Fibroblast of lung (primary cell): ENCODE data around the gene KCNMA1. TPM values are rescaled to one million over a fixed set of nuclear protein-coding genes. Genes with fewer than 3 reads are reported as not detected.

Experiments
- DNase-seq, 2 donors: peaks; one replicate each; pipeline versions ENCODE4 v3.0.0 to v3.0.0-alpha.2; 2010; ENCODE audit warnings: low read depth in 2 of 2
- H2AFZ ChIP-seq: 2 replicates; pipeline ENCODE4 v1.5.1; 2012; ENCODE audit warnings: low read length, control low read depth, inconsistent platforms
- H3K27ac ChIP-seq: 2 replicates; pipeline ENCODE4 v1.5.1; 2011; ENCODE audit warnings: low read length, control low read depth; ENCODE audit not compliant: insufficient read depth
- H3K27me3 ChIP-seq: 2 replicates; pipeline ENCODE4 v1.5.1; 2011; ENCODE audit warnings: mild to moderate bottlenecking, low read length; ENCODE audit not compliant: control insufficient read depth, insufficient read depth
- H3K36me3 ChIP-seq: 2 replicates; pipeline ENCODE4 v1.5.1; 2011; ENCODE audit warnings: low read length; ENCODE audit not compliant: control insufficient read depth, insufficient read depth
- H3K4me1 ChIP-seq: 2 replicates; pipeline ENCODE4 v1.5.1; 2011; ENCODE audit warnings: low read length; ENCODE audit not compliant: control insufficient read depth, insufficient read depth; ENCODE audit errors: extremely low read depth
- H3K4me2 ChIP-seq: 2 replicates; pipeline ENCODE4 v1.5.1; 2011; ENCODE audit warnings: low read length, control low read depth; ENCODE audit not compliant: insufficient read depth; ENCODE audit errors: extremely low read depth
- H3K4me3 ChIP-seq, 4 experiments: fragments of 200-600 bp in 1 of 4; sonication (generic) in 1 of 4; replicated peaks in 1 of 4; 2 replicates each; pipeline ENCODE4 v1.5.1; 2011 to 2016; ENCODE audit warnings: low read length in 4 of 4, low read depth in 3 of 4, mild to moderate bottlenecking in 3 of 4, control low read depth in 2 of 4, inconsistent platforms in 1 of 4, mixed read lengths in 1 of 4; ENCODE audit not compliant: insufficient read depth in 1 of 4; ENCODE audit errors: control extremely low read depth in 1 of 4
- H3K79me2 ChIP-seq: 2 replicates; pipeline ENCODE4 v1.5.1; 2012; ENCODE audit warnings: mild to moderate bottlenecking, low read length, inconsistent platforms; ENCODE audit not compliant: control insufficient read depth, insufficient read depth
- H3K9ac ChIP-seq: 2 replicates; pipeline ENCODE4 v1.5.1; 2011; ENCODE audit warnings: mild to moderate bottlenecking, low read length, control low read depth; ENCODE audit not compliant: insufficient read depth
- H3K9me3 ChIP-seq: 2 replicates; pipeline ENCODE4 v1.5.1; 2012; ENCODE audit warnings: low read depth, low read length; ENCODE audit not compliant: control insufficient read depth, insufficient read depth
- H4K20me1 ChIP-seq: 2 replicates; pipeline ENCODE4 v1.5.1; 2011; ENCODE audit warnings: low read length; ENCODE audit not compliant: control insufficient read depth, insufficient read depth; ENCODE audit errors: extremely low read depth
- EZH2 ChIP-seq: IDR thresholded peaks from 2 replicates; pipeline ENCODE4 v1.5.1; 2012; ENCODE audit warnings: low read length, control low read depth, mild to moderate bottlenecking; ENCODE audit errors: missing control alignments
- polyA plus RNA-seq, 2 donors: library from polyadenylated mRNA; depleted of rRNA in 1 of 2; stranded (reverse) in 1 of 2; unstranded in 1 of 2; fragments of >200 nt; gene quantifications; 2 replicates each; pipeline ENCODE4 v1.2.1, GENCODE V29; 2011 to 2012; ENCODE audit warnings: missing spikeins in 1 of 2
- total RNA-seq: library from RNA; depleted of rRNA; stranded (reverse); fragments of >200 nt; gene quantifications from 2 replicates; pipeline ENCODE4 v1.2.1, GENCODE V29; 2014
- TF ChIP-seq, protein P1 (sequence below), 2 donors: IDR thresholded peaks in 1 of 2; conservative IDR thresholded peaks in 1 of 2; 1 replicate in 1 of 2; 2 replicates in 1 of 2; pipeline ENCODE4 v1.5.1; 2011 to 2012; ENCODE audit warnings: low read length in 2 of 2, control low read depth in 1 of 2, inconsistent platforms in 1 of 2, low read depth in 1 of 2, mild to moderate bottlenecking in 1 of 2

Gene KCNMA1
- total and polyA plus RNA-seq, 2 donors (not counting 1 experiment from before 2014, with no cell fraction given) = 31.0 to 138 TPM

DNA sequence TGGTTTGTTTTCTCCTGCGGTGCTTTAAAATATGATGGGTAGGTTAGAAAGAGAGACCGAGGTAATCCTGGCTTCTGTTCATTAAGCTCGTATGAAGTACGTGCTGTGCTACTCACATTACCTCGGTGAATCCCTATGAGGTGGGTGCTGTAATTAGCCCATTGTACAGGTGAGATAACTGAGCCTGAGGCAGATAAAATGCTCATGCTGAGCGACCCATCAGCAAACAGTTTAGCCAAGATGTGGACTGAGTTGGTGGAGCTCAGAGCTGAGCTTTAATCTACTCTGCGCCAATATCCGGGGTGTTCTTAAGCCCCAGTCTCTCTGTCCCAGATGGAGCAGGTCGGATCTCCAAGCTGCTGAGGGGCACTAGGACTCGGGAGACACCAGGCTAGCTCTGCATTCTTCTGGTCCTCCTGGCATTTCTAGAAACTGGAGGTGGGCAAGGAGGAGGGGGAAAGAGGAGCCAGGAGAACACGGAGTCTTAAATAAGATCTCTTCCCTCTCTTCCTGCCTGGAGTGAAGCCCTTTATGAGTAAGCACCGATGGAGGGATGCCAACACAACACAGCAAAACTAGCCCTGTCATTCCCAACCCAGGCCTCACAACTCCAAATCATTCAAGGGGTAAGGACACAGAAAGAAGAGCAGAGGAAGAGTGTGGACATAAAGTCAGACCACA lies 458.5 kb downstream of the KCNMA1 start:
- no peak overlapping the region for H3K9ac ChIP-seq
- H3K4me2 ChIP-seq = peak overlapping the region; percentile 48
- H3K27me3 ChIP-seq = no peaks in the 10 kb centered on the region
- DNase-seq = peak; percentile 90 to 93
- TF ChIP-seq, protein P1, sequence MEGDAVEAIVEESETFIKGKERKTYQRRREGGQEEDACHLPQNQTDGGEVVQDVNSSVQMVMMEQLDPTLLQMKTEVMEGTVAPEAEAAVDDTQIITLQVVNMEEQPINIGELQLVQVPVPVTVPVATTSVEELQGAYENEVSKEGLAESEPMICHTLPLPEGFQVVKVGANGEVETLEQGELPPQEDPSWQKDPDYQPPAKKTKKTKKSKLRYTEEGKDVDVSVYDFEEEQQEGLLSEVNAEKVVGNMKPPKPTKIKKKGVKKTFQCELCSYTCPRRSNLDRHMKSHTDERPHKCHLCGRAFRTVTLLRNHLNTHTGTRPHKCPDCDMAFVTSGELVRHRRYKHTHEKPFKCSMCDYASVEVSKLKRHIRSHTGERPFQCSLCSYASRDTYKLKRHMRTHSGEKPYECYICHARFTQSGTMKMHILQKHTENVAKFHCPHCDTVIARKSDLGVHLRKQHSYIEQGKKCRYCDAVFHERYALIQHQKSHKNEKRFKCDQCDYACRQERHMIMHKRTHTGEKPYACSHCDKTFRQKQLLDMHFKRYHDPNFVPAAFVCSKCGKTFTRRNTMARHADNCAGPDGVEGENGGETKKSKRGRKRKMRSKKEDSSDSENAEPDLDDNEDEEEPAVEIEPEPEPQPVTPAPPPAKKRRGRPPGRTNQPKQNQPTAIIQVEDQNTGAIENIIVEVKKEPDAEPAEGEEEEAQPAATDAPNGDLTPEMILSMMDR (conservative IDR thresholded peaks at IDR 0.05 in 1 of 2, IDR thresholded peaks at IDR 0.05 in 1 of 2; ENCODE audit: low read depth in 1 of 2, low read length in 2 of 2) = no peak
- TF ChIP-seq EZH2 = no peak
- no peaks in the 10 kb centered on the region for H3K36me3 ChIP-seq
- peaks cover 10% of the 10 kb centered on the region for H3K4me1 ChIP-seq
- no peaks in the 10 kb centered on the region for H3K9me3 ChIP-seq
- H4K20me1 ChIP-seq = no peaks in the 10 kb centered on the region
- no peak overlapping the region for H2AFZ ChIP-seq
- peak overlapping the region; percentile 29 for H3K27ac ChIP-seq
- H3K4me3 ChIP-seq = no peak overlapping the region
- no peaks in the 10 kb centered on the region for H3K79me2 ChIP-seq

DNA sequence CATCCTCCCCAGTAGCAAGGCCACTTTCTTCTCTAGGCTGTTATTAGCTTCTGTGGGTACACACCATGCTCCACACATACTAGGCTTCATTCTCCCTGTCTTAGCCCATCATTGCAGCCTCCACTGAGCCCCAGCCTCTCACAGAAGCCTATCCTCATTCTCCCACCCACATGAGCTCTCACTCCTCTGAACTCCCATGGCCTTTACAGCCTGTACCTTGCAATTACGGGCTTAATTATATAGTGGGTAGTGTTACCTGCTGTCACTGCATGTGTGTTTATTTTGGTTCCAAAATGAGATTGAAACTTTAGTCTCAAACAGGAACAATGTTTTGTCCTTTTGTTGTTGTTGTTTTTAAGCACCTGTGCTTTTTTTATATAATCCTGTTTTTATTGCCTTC lies 460.0 kb downstream of the KCNMA1 start:
- no peak for TF ChIP-seq EZH2
- TF ChIP-seq, protein P1 (conservative IDR thresholded peaks at IDR 0.05 in 1 of 2, IDR thresholded peaks at IDR 0.05 in 1 of 2; ENCODE audit: low read depth in 1 of 2, low read length in 2 of 2) = no peak
- H3K4me3 ChIP-seq = no peak overlapping the region
- no peaks in the 10 kb centered on the region for H3K9me3 ChIP-seq
- H3K9ac ChIP-seq = no peak overlapping the region
- no peaks in the 10 kb centered on the region for H3K36me3 ChIP-seq
- no peak overlapping the region for H3K4me2 ChIP-seq
- H3K27me3 ChIP-seq = no peaks in the 10 kb centered on the region
- no peaks in the 10 kb centered on the region for H4K20me1 ChIP-seq
- H3K27ac ChIP-seq = no peak overlapping the region
- H3K79me2 ChIP-seq = no peaks in the 10 kb centered on the region
- peaks cover 10% of the 10 kb centered on the region for H3K4me1 ChIP-seq
- no peak overlapping the region for H2AFZ ChIP-seq
- no peak for DNase-seq

DNA sequence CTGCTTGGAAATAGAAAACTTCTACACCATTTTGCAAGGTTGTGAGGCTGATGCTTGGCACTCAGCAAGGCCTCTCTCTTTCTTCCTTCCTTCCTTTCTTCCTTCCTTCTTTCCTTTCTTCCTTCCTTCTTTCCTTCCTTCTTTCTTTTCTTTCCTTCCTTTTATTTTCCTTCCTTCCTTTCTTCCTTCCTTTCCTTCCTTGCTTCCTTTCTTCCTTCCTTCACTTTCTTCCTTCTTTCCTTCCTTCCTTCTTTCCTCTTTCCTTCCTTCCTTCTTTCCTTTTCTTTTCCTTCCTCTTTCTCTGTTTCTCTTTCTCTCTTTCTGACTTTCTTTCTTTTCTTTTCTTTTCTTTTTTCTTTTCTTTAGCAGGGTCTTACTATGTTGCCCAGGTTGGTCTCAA lies 460.4 kb downstream of the KCNMA1 start:
- Histone ChIP-seq H3K4me1 (peaks cover 10% of the 10 kb centered on the region), H2AFZ (no peak overlapping the region), H3K4me2 (no peak overlapping the region), H3K79me2 (no peaks in the 10 kb centered on the region), H3K4me3 (no peak overlapping the region), H3K27ac (no peak overlapping the region), H3K9me3 (no peaks in the 10 kb centered on the region), H3K27me3 (no peaks in the 10 kb centered on the region), H3K36me3 (no peaks in the 10 kb centered on the region), H4K20me1 (no peaks in the 10 kb centered on the region), H3K9ac (no peak overlapping the region)
- DNase-seq = no peak
- no peak for TF ChIP-seq EZH2
